SW 1271 (cell line): Measurements from ENCODE around the gene WWOX.
"Not testable (repeated sequence)": the region's sequence is repeated elsewhere in the genome, so short reads cannot be mapped to it uniquely, and the experiment has no call there.

Experiments used
- DNase-seq, 2 experiments: peaks; one replicate each; lab custom pipeline; 2025; lab: John Stamatoyannopoulos, UW

WWOX gene

GRCh38 chr16:78690510-78690909 is 591.1 kb downstream of the WWOX start:
- no peak for DNase-seq

- DNase-seq, result not testable (repeated sequence)
Measured at GRCh38 chr16:78691746-78692145, 592.3 kb downstream of the WWOX start.

- DNase-seq, result no peak
Measured at GRCh38 chr16:78693496-78693895, 594.0 kb downstream of the WWOX start.

GRCh38 chr16:78694414-78694813 is 595.0 kb downstream of the WWOX start:
- no peak for DNase-seq

GRCh38 chr16:78695391-78695790 is 595.9 kb downstream of the WWOX start:
- no peak for DNase-seq

- no peak for DNase-seq
Measured at GRCh38 chr16:78696797-78697196, 597.3 kb downstream of the WWOX start.

- DNase-seq, result no peak
Measured at GRCh38 chr16:78697426-78697825, 598.0 kb downstream of the WWOX start.

- no peak for DNase-seq
Measured at GRCh38 chr16:78703936-78704335, 604.5 kb downstream of the WWOX start.

- DNase-seq, result no peak
Measured at GRCh38 chr16:78704416-78704815, 605.0 kb downstream of the WWOX start.

GRCh38 chr16:78705694-78706093 is 606.2 kb downstream of the WWOX start:
- DNase-seq, result no peak

- DNase-seq, result no peak
Measured at GRCh38 chr16:78706637-78707036, 607.2 kb downstream of the WWOX start.

GRCh38 chr16:78709137-78709884 is 609.9 kb downstream of the WWOX start:
- no peak for DNase-seq

GRCh38 chr16:78715106-78715505 is 615.7 kb downstream of the WWOX start:
- no peak for DNase-seq

- DNase-seq, result no peak
Measured at GRCh38 chr16:78715673-78716072, 616.2 kb downstream of the WWOX start.

- no peak for DNase-seq
Measured at GRCh38 chr16:78718141-78718540, 618.7 kb downstream of the WWOX start.

- no peak for DNase-seq
Measured at GRCh38 chr16:78720416-78720815, 621.0 kb downstream of the WWOX start.

GRCh38 chr16:78727536-78727935 is 628.1 kb downstream of the WWOX start:
- no peak for DNase-seq

- DNase-seq, result no peak
Measured at GRCh38 chr16:78729687-78730086, 630.2 kb downstream of the WWOX start.

- no peak for DNase-seq
Measured at GRCh38 chr16:78731785-78732184, 632.3 kb downstream of the WWOX start.

GRCh38 chr16:78732696-78733095 is 633.2 kb downstream of the WWOX start:
- no peak for DNase-seq

GRCh38 chr16:78735337-78735736 is 635.9 kb downstream of the WWOX start:
- no peak for DNase-seq

- no peak for DNase-seq
Measured at GRCh38 chr16:78737630-78738029, 638.2 kb downstream of the WWOX start.

- DNase-seq, result no peak
Measured at GRCh38 chr16:78738557-78738956, 639.1 kb downstream of the WWOX start.

- no peak for DNase-seq
Measured at GRCh38 chr16:78740269-78740668, 640.8 kb downstream of the WWOX start.
